K562 (cell line): Measurements from ENCODE around the gene NR1H3. TPM values are rescaled to one million over a fixed set of nuclear protein-coding genes. Genes with fewer than 3 reads are reported as not detected.

Experiments
- ARID3A ChIP-seq: IDR thresholded peaks from 2 replicates; pipeline ENCODE4 v1.6.1; 2012; ENCODE audit warnings: low read depth, low read length, improper control_type of control experiment, borderline replicate concordance
- ATF7 ChIP-seq: fragments of 450-650 bp; IDR thresholded peaks from 2 replicates; pipeline ENCODE4 v1.7.1; 2014; ENCODE audit warnings: mild to moderate bottlenecking, moderate library complexity
- FOXK1 ChIP-seq: sonication (generic); formaldehyde crosslinking; IDR thresholded peaks from 2 replicates; pipeline ENCODE4 v1.8.0; 2022; ENCODE audit warnings: missing genetic modification reagents, mild to moderate bottlenecking, borderline replicate concordance
- GABPA ChIP-seq: fragments of 200-800 bp; sonication (Bioruptor generic); conservative IDR thresholded peaks from 2 replicates; pipeline ENCODE4 v1.6.1; 2016; ENCODE audit warnings: low read depth, missing genetic modification characterization, missing compliant biosample characterization
- HDGF ChIP-seq: fragments of 450-650 bp; IDR thresholded peaks from 2 replicates; pipeline ENCODE4 v1.6.1; 2016
- HOXB6 ChIP-seq: fragments of 250-450 bp; sonication (Bioruptor Pico); IDR thresholded peaks from 2 replicates; pipeline ENCODE4 v1.5.1; 2022; ENCODE audit warnings: mild to moderate bottlenecking, borderline replicate concordance
- HSF4 ChIP-seq: fragments of 250-450 bp; sonication (Bioruptor Pico); IDR thresholded peaks from 2 replicates; pipeline ENCODE4 v2.1.2; 2022; ENCODE audit warnings: mild to moderate bottlenecking, moderate library complexity, borderline replicate concordance
- ILF3 ChIP-seq: fragments of 450-650 bp; IDR thresholded peaks from 2 replicates; pipeline ENCODE4 v1.6.1; 2018; ENCODE audit warnings: antibody characterized with exemption, mild to moderate bottlenecking, moderate library complexity, borderline replicate concordance
- KLF10 ChIP-seq: fragments of 250-450 bp; sonication (Bioruptor Pico); IDR thresholded peaks from 2 replicates; pipeline ENCODE4 v1.6.1; 2021; ENCODE audit warnings: matching md5 sums
- MEF2A ChIP-seq: IDR thresholded peaks from 2 replicates; pipeline ENCODE4 v1.6.1; 2011; ENCODE audit warnings: low read depth, mild to moderate bottlenecking, low read length, moderate library complexity; ENCODE audit not compliant: control insufficient read depth
- NCOA6 ChIP-seq: fragments of 450-650 bp; IDR thresholded peaks from 2 replicates; pipeline ENCODE4 v1.6.1; 2017; ENCODE audit warnings: mild to moderate bottlenecking
- NFYB ChIP-seq: IDR thresholded peaks from 2 replicates; pipeline ENCODE4 v1.6.1; 2011; ENCODE audit warnings: mild to moderate bottlenecking, moderate library complexity; ENCODE audit not compliant: insufficient read length; ENCODE audit errors: extremely low read depth
- RBM34 ChIP-seq: fragments of 200-400 bp; formaldehyde crosslinking; IDR thresholded peaks from 2 replicates; pipeline ENCODE4 v1.6.1; 2018; ENCODE audit warnings: low read length, borderline replicate concordance; ENCODE audit not compliant: insufficient read depth
- TOE1 ChIP-seq, 2 experiments: fragments of 450-650 bp in 1 of 2; sonication (generic) in 1 of 2; formaldehyde crosslinking in 1 of 2; IDR thresholded peaks; 2 replicates each; pipeline versions ENCODE4 v1.7.1 to v1.8.0; 2016 to 2022; ENCODE audit warnings: borderline replicate concordance in 2 of 2, mild to moderate bottlenecking in 2 of 2, antibody characterized with exemption in 1 of 2, inconsistent platforms in 1 of 2, low read depth in 1 of 2, missing genetic modification reagents in 1 of 2, moderate library complexity in 1 of 2
- ZBED1 ChIP-seq: IDR thresholded peaks from 2 replicates; pipeline ENCODE4 v1.6.1; 2014
- ZBTB2 ChIP-seq: fragments of 450-650 bp; IDR thresholded peaks from 2 replicates; pipeline ENCODE4 v1.6.1; 2016; ENCODE audit warnings: antibody characterized with exemption
- ZNF121 ChIP-seq: sonication (generic); formaldehyde crosslinking; conservative IDR thresholded peaks from 2 replicates; pipeline ENCODE4 v1.8.0; 2022; ENCODE audit warnings: missing genetic modification reagents
- ZNF280B ChIP-seq: fragments of 250-450 bp; sonication (Bioruptor Pico); IDR thresholded peaks from 2 replicates; pipeline ENCODE4 v1.5.1; 2021; ENCODE audit warnings: mild to moderate bottlenecking
- ZNF77 ChIP-seq: fragments of 250-450 bp; sonication (Bioruptor Pico); IDR thresholded peaks from 2 replicates; pipeline ENCODE4 v1.5.0; 2020
- polyA plus RNA-seq, 8 experiments: library from polyadenylated mRNA; depleted of rRNA in 4 of 8; stranded (reverse) in 5 of 8; unstranded in 3 of 8; fragments of >200 nt; fragmentation: Nextera tagmentation in 2 of 8; fragmentation: Illumina TruSeq in 1 of 8; extraction: Ambion mirVana in 2 of 8; extraction: Trizol in 1 of 8; gene quantifications; 2 replicates each; pipeline versions ENCODE4 v1.2.1 to v1.2.3, GENCODE V29; 2011 to 2014; ENCODE audit warnings: inconsistent platforms in 1 of 8, missing spikeins in 1 of 8
- total RNA-seq, 7 experiments: library from RNA; depleted of rRNA in 6 of 7; stranded (reverse); fragments of >200 nt in 6 of 7; fragmentation: Illumina TruSeq in 2 of 7; extraction: Trizol in 2 of 7; gene quantifications; 2 replicates each; pipeline versions ENCODE4 v1.2.1 to v1.2.3, GENCODE V29; 2011 to 2021; ENCODE audit warnings: low replicate concordance in 1 of 7
- TF ChIP-seq, protein P1 (sequence below): sonication (generic); formaldehyde crosslinking; IDR thresholded peaks from 2 replicates; pipeline ENCODE4 v1.8.0; 2023; ENCODE audit warnings: mild to moderate bottlenecking, missing genetic modification reagents

NR1H3 gene
- total and polyA plus RNA-seq, 9 of the 15 experiments (the other 6 are each of a cell fraction or from before 2014, with no cell fraction given), result 8.2 to 26.0 (median 11.9) TPM

DNA sequence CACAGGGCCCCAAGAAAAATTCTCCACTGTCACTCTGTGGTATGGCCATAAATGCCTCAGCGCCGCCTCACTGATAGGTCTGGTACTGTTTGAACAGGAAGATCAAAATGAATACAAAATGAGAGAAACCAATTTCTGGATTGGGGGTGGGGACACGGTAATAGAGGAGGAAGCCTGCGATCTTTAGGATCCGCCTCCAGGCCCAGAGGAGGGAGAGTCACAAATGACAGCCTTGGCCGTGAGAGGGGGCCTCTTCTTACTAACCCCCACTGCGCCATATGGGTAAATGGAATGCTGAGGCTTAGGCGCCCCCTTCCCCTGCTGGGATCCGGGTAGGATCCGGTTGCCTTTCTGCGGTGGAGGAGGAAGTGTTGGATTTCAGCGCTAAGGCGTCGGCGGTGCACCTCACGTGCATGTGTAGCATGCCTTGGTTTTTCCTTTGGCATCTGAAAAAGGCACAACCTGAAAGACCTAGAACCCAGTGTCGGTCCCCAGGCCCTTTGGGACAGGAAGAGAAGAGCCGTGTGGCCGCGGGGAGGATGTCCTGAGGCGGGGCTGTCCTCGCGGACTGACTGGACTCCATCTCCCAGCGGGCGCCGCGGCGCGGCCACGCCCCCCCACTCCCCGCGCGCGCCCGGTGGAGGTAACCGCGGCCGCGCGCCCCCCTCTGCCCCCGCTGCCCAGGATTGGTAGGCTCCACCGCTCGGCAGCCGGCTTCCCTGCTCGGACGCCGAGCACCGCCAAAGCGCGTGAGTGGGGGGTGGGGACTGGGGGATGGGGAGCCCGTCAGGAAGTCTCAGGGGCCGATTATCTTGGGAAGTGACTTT lies 11.4 kb downstream of the NR1H3 start (continued):
- TF ChIP-seq HSF4 (CRISPR knock-in tag) (no peak), NFYB (no peak), ZBED1 (0 out of 2 replicates have a peak, but pooled peaks have one; percentile 38), FOXK1 (CRISPR knock-in tag) (peak; percentile 28; the same call in 1 of the 2 replicates), NCOA6 (no peak), ZNF121 (no peak), RBM34 (no peak), TOE1 (IDR thresholded peaks at IDR 0.05; ENCODE audit: borderline replicate concordance) (peak; percentile 97), TOE1 (CRISPR knock-in tag; IDR thresholded peaks at IDR 0.05; ENCODE audit: borderline replicate concordance, low read depth) (peak; percentile 93), ARID3A (no peak), ZNF280B (CRISPR knock-in tag) (0 out of 2 replicates have a peak, but pooled peaks have one; percentile 13), HOXB6 (CRISPR knock-in tag) (no peak), ZNF77 (CRISPR knock-in tag) (no peak), ZBTB2 (no peak), ATF7 (peak; percentile 100), MEF2A (no peak; the same call in 1 of the 2 replicates), GABPA (peak; percentile 89), ILF3 (no peak), HDGF (no peak), KLF10 (CRISPR knock-in tag) (no peak)
- TF ChIP-seq, protein P1, sequence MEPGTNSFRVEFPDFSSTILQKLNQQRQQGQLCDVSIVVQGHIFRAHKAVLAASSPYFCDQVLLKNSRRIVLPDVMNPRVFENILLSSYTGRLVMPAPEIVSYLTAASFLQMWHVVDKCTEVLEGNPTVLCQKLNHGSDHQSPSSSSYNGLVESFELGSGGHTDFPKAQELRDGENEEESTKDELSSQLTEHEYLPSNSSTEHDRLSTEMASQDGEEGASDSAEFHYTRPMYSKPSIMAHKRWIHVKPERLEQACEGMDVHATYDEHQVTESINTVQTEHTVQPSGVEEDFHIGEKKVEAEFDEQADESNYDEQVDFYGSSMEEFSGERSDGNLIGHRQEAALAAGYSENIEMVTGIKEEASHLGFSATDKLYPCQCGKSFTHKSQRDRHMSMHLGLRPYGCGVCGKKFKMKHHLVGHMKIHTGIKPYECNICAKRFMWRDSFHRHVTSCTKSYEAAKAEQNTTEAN (CRISPR knock-in tag), result no peak
